Calu3 (cell line): Measurements from ENCODE around the gene SNRNP27. TPM values are rescaled to one million over a fixed set of nuclear protein-coding genes. Genes with fewer than 3 reads are reported as not detected.
"Not testable (repeated sequence)": the region's sequence is repeated elsewhere in the genome, so short reads cannot be mapped to it uniquely, and the experiment has no call there.

Experiments used
- BruUV-seq: library from RNA; stranded (reverse); fragments of 400-500 nt; replicated peaks from 2 replicates; lab custom pipeline; 2021; lab: Mats Ljungman, UMichigan
- CTCF ChIA-PET: fragments of 300-600 bp; sonication (Branson Sonifier 250); formaldehyde crosslinking; loops from one replicate; lab custom pipeline; 2022; ENCODE audit warnings: antibody characterized with exemption; lab: Charles Lee
- DNase-seq: peaks from one replicate; pipeline ENCODE4 v3.0.0; 2022
- H3K27ac Mint-ChIP-seq: one replicate; pipeline ENCODE4 v1.8.0; 2022; ENCODE audit warnings: mixed read lengths; ENCODE audit not compliant: unreplicated experiment
- H3K27me3 Mint-ChIP-seq: one replicate; pipeline ENCODE4 v1.8.0; 2022; ENCODE audit warnings: mixed read lengths; ENCODE audit not compliant: unreplicated experiment
- H3K36me3 Mint-ChIP-seq: one replicate; pipeline ENCODE4 v1.8.0; 2022; ENCODE audit warnings: mild to moderate bottlenecking, moderate library complexity, mixed read lengths; ENCODE audit not compliant: insufficient read depth, unreplicated experiment
- H3K4me1 Mint-ChIP-seq: one replicate; pipeline ENCODE4 v1.8.0; 2022; ENCODE audit warnings: mild to moderate bottlenecking, low read depth, mixed read lengths; ENCODE audit not compliant: unreplicated experiment
- H3K4me3 Mint-ChIP-seq: one replicate; pipeline ENCODE4 v1.8.0; 2022; ENCODE audit warnings: mild to moderate bottlenecking, low read depth, moderate library complexity, mixed read lengths; ENCODE audit not compliant: unreplicated experiment
- H3K9me3 Mint-ChIP-seq: one replicate; pipeline ENCODE4 v1.8.0; 2022; ENCODE audit warnings: low read depth, mixed read lengths; ENCODE audit not compliant: unreplicated experiment
- intact Hi-C: fragments of 100-400 bp; cut with micrococcal nuclease; formaldehyde crosslinking; loops from one replicate; pipeline ENCODE4 v1.10.0; 2022; ENCODE audit not compliant: unreplicated experiment
- total RNA-seq: library from RNA; stranded (reverse); gene quantifications from 2 replicates; pipeline ENCODE4 v1.2.3, GENCODE V29; 2022
- TF ChIP-seq, protein P1 (sequence below): fragments of 200-600 bp; IDR thresholded peaks from one replicate; pipeline ENCODE4 v1.8.0; 2022; ENCODE audit warnings: antibody characterized with exemption; ENCODE audit not compliant: unreplicated experiment

SNRNP27 gene
- total RNA-seq, 1 experiment from 2014 or later = 36.3 TPM

DNA sequence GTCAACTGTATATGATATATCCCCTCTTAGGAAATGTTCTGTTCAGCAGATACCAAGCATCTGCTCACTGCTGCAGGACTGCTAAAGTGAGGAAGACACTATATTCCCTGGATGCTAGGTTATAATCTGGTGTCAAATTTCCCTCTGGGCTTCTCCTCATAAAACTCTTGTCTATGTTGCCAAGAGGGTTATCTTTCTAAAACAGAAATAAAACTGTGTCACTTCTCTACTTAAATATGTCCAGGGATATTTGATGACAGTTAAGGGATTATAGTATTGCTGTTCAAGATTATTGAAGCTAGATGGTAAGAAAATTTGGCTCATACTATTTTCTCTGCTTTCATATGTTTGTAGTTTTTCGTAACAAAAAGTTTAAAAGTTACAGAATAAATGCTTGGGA is 30.5 kb upstream of the SNRNP27 start:
- Mint-ChIP-seq H3K36me3 (peaks cover 28% of the 10 kb centered on the region), H3K4me3 (no peak overlapping the region), H3K27me3 (no peaks in the 10 kb centered on the region), H3K27ac (no peak overlapping the region), H3K4me1 (no peaks in the 10 kb centered on the region), H3K9me3 (no peaks in the 10 kb centered on the region)
- TF ChIP-seq, protein P1, sequence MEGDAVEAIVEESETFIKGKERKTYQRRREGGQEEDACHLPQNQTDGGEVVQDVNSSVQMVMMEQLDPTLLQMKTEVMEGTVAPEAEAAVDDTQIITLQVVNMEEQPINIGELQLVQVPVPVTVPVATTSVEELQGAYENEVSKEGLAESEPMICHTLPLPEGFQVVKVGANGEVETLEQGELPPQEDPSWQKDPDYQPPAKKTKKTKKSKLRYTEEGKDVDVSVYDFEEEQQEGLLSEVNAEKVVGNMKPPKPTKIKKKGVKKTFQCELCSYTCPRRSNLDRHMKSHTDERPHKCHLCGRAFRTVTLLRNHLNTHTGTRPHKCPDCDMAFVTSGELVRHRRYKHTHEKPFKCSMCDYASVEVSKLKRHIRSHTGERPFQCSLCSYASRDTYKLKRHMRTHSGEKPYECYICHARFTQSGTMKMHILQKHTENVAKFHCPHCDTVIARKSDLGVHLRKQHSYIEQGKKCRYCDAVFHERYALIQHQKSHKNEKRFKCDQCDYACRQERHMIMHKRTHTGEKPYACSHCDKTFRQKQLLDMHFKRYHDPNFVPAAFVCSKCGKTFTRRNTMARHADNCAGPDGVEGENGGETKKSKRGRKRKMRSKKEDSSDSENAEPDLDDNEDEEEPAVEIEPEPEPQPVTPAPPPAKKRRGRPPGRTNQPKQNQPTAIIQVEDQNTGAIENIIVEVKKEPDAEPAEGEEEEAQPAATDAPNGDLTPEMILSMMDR = no peak
- CTCF ChIA-PET = interaction anchor here (0.6 kb wide), 1 partner anchor 61 kb away, joined by 3 read pairs; no protein-coding TSS in a partner anchor
- DNase-seq = no peak
- intact Hi-C loops = no loop called here
- no TSS peak for BruUV-seq

- Mint-ChIP-seq H3K27ac (no peak overlapping the region), H3K4me1 (no peaks in the 10 kb centered on the region), H3K9me3 (peaks cover 4% of the 10 kb centered on the region), H3K27me3 (no peaks in the 10 kb centered on the region), H3K36me3 (peaks cover 8% of the 10 kb centered on the region), H3K4me3 (no peak overlapping the region)
- intact Hi-C loops = no loop called here
- TF ChIP-seq, protein P1 = no peak
- BruUV-seq = no TSS peak
- DNase-seq = no peak
- CTCF ChIA-PET = no interaction called here
Observed at GRCh38 chr2:69888451-69888850, 5.3 kb upstream of the SNRNP27 start.

DNA sequence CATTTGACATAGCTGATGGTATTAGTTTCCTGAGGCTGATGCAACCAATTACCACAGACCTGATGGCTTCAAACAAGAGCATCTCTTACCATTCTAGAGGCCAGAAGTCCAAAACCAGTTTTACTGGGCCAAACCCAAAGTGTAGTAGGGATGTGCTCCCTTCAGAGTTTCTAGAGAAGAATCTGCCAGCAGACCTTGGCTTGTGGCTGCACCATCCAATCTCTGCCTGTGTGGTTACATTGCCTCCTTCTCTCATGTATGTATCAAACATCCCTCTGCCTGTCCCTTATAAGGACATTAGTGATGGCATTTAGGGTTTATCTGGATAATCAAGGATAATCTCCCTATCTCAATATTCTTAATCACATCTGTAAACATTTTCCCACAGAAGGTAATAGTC is 4.5 kb upstream of the SNRNP27 start:
- H3K4me1 Mint-ChIP-seq = no peaks in the 10 kb centered on the region
- H3K36me3 Mint-ChIP-seq = peaks cover 17% of the 10 kb centered on the region
- no TSS peak for BruUV-seq
- no peak overlapping the region for H3K4me3 Mint-ChIP-seq
- CTCF ChIA-PET = no interaction called here
- TF ChIP-seq, protein P1 = no peak
- H3K27me3 Mint-ChIP-seq = no peaks in the 10 kb centered on the region
- no peak for DNase-seq
- H3K27ac Mint-ChIP-seq = no peak overlapping the region
- intact Hi-C loops = no loop called here
- H3K9me3 Mint-ChIP-seq = peaks cover 4% of the 10 kb centered on the region

DNA sequence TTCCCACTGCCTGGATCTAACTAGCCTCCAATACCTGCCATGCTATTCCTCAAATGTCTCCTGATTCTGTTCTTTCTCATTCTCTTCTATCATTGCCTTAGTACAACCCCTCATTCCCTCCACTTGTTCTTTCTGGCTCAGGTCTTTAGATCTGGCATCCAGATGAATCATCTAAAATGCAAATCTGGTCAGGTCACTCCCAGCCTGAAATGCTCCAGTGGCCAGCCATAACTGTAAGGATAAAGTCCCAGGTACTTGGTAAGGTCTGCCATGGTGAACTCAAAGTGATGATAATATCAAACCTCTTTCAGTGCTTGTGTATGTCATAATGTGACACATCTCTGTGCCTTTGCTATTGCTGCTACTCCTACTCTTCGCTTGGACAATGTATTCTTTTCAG is 2.9 kb upstream of the SNRNP27 start:
- H3K27me3 Mint-ChIP-seq = no peaks in the 10 kb centered on the region
- H3K4me3 Mint-ChIP-seq = no peak overlapping the region
- H3K27ac Mint-ChIP-seq = no peak overlapping the region
- H3K36me3 Mint-ChIP-seq = peaks cover 30% of the 10 kb centered on the region
- CTCF ChIA-PET = no interaction called here
- no TSS peak for BruUV-seq
- peaks cover 4% of the 10 kb centered on the region for H3K9me3 Mint-ChIP-seq
- intact Hi-C loops = no loop called here
- TF ChIP-seq, protein P1 = no peak
- H3K4me1 Mint-ChIP-seq = peaks cover 8% of the 10 kb centered on the region
- DNase-seq = no peak

DNA sequence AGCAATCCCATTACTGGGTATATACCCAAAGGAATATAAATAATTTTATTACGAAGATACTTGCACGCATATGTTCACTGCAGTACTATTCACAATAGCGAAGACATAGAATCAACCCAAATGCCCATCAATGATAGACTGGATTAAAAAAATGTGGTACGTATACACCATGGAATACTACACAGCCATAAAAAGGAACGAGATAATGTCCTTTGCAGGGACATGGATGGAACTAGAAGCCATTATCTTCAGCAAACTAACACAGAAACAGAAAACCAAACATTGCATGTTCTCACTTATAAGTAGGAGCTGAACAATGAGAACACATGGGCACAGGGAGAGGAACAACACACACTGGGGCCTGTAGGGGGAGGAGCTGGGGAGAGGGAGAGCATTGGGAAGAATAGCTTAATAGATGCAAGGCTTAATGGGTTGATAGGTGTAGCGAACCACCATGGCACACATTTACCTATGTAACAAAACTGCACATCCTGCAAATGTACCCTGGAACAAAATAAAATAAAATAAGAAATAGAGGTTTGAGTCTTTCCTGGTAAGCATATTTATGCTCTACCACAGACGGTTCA is 825 bp upstream of the SNRNP27 start:
- intact Hi-C loops, BruUV-seq: not testable (repeated sequence)

DNA sequence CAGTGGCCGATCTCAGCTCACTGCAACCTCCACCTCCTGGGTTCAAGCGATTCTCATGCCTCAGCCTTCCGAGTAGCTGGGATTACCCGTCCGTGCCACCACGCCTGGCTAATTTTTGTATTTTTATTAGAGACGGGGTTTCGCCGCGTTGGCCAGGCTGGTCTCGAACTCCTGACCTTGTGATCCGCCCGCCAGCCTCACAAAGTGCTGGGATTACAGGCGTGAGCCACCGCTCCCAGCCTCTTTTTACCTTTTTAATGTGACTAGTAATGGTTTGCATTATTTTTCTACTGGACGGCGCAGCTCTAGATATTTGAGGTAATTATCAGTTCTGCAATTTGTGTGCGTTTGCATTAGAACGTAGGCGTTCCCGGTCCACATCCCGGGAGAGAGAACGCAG is 981 bp downstream of the SNRNP27 start:
- CTCF ChIA-PET = interaction anchor here (0.6 to 1.8 kb wide), 2 partner anchors 19 to 170 kb away, joined by 3 to 7 read pairs; no protein-coding TSS in a partner anchor
- Mint-ChIP-seq H3K4me3 (peak overlapping the region; percentile 92), H3K4me1 (peaks cover 18% of the 10 kb centered on the region), H3K36me3 (peaks cover 37% of the 10 kb centered on the region)
- intact Hi-C loops, H3K27me3 Mint-ChIP-seq, H3K27ac Mint-ChIP-seq, H3K9me3 Mint-ChIP-seq, DNase-seq, BruUV-seq: not testable (repeated sequence)

More for the DNA sequence above, 825 bp upstream of the SNRNP27 start:
- DNase-seq, CTCF ChIA-PET, H3K27me3 Mint-ChIP-seq, H3K9me3 Mint-ChIP-seq: not testable (repeated sequence)
- H3K27ac Mint-ChIP-seq = peak overlapping the region; percentile 88
- peaks cover 17% of the 10 kb centered on the region for H3K4me1 Mint-ChIP-seq
- H3K4me3 Mint-ChIP-seq = peak overlapping the region; percentile 92
- H3K36me3 Mint-ChIP-seq = peaks cover 37% of the 10 kb centered on the region
